GM23338 (cell line): ENCODE data around the gene TNKS2. TPM values are rescaled to one million over a fixed set of nuclear protein-coding genes. Genes with fewer than 3 reads are reported as not detected.

Experiments
- ATAC-seq: fragments of 200-7000 bp; cut with Tn5 transposase; 3 replicates; pipeline ENCODE4 v1.9.1; 2020
- DNase-seq: peaks from one replicate; pipeline ENCODE4 v3.0.0-alpha.2; 2015; ENCODE audit warnings: low spot score
- H2AFZ ChIP-seq: fragments of 200-600 bp; sonication (generic); 2 replicates; pipeline ENCODE4 v1.8.0; 2016; ENCODE audit warnings: antibody characterized with exemption, mild to moderate bottlenecking, moderate library complexity
- H3F3A ChIP-seq: fragments of 200-600 bp; sonication (generic); replicated peaks from 2 replicates; pipeline ENCODE4 v1.8.0; 2017; ENCODE audit warnings: antibody characterized with exemption, mixed run types, low read depth
- H3K27ac ChIP-seq: fragments of 200-600 bp; sonication (generic); 2 replicates; pipeline ENCODE4 v1.6.1; 2016; ENCODE audit warnings: low read depth
- H3K27me3 ChIP-seq: fragments of 200-600 bp; sonication (generic); 2 replicates; pipeline ENCODE4 v1.8.0; 2016; ENCODE audit warnings: mild to moderate bottlenecking, mixed run types, moderate library complexity; ENCODE audit not compliant: insufficient read depth
- H3K36me3 ChIP-seq: fragments of 200-600 bp; sonication (generic); 2 replicates; pipeline ENCODE4 v1.8.0; 2016; ENCODE audit warnings: mild to moderate bottlenecking; ENCODE audit not compliant: insufficient read depth
- H3K4me1 ChIP-seq: fragments of 200-600 bp; sonication (generic); 2 replicates; pipeline ENCODE4 v1.8.0; 2016; ENCODE audit warnings: mild to moderate bottlenecking, moderate library complexity; ENCODE audit not compliant: insufficient read depth
- H3K4me2 ChIP-seq: fragments of 200-600 bp; sonication (generic); 2 replicates; pipeline ENCODE4 v1.7.1; 2017; ENCODE audit warnings: mixed run types
- H3K4me3 ChIP-seq: fragments of 200-600 bp; sonication (generic); 2 replicates; pipeline ENCODE4 v1.6.1; 2016; ENCODE audit warnings: mixed run types
- H3K79me2 ChIP-seq: fragments of 200-600 bp; sonication (generic); replicated peaks from 2 replicates; pipeline ENCODE4 v1.8.0; 2017; ENCODE audit warnings: mild to moderate bottlenecking; ENCODE audit not compliant: insufficient read depth
- H3K9me2 ChIP-seq: fragments of 200-600 bp; sonication (generic); 2 replicates; pipeline ENCODE4 v1.8.0; 2017; ENCODE audit not compliant: insufficient read depth
- H4K20me1 ChIP-seq: fragments of 200-600 bp; sonication (generic); replicated peaks from 2 replicates; pipeline ENCODE4 v1.8.0; 2017; ENCODE audit warnings: mild to moderate bottlenecking; ENCODE audit not compliant: insufficient read depth
- H3K27ac Mint-ChIP-seq: 2 replicates; pipeline ENCODE4 v1.8.0; 2020; ENCODE audit warnings: inconsistent platforms, mild to moderate bottlenecking, moderate library complexity, mixed read lengths
- H3K27me3 Mint-ChIP-seq: 3 replicates; pipeline ENCODE4 v1.8.0; 2022; ENCODE audit warnings: low read depth, mild to moderate bottlenecking, moderate library complexity, mixed read lengths, inconsistent platforms; ENCODE audit not compliant: insufficient read depth, poor library complexity
- H3K36me3 Mint-ChIP-seq: 3 replicates; pipeline ENCODE4 v1.8.0; 2021; ENCODE audit warnings: low read depth, mild to moderate bottlenecking, inconsistent platforms, moderate library complexity, mixed read lengths
- H3K4me1 Mint-ChIP-seq: 3 replicates; pipeline ENCODE4 v1.8.0; 2020; ENCODE audit warnings: mild to moderate bottlenecking, inconsistent platforms, mixed read lengths
- H3K4me3 Mint-ChIP-seq: 3 replicates; pipeline ENCODE4 v1.8.0; 2021; ENCODE audit warnings: moderate library complexity, mild to moderate bottlenecking, inconsistent platforms, mixed read lengths
- H3K9me3 Mint-ChIP-seq: 3 replicates; pipeline ENCODE4 v1.8.0; 2020; ENCODE audit warnings: moderate library complexity, mild to moderate bottlenecking, inconsistent platforms, mixed read lengths
- CREB1 ChIP-seq: fragments of 250-450 bp; sonication (Bioruptor Pico); IDR thresholded peaks from 2 replicates; pipeline ENCODE4 v1.5.0; 2020; ENCODE audit warnings: low read depth, mild to moderate bottlenecking, moderate library complexity
- EZH2 ChIP-seq: fragments of 200-600 bp; sonication (generic); IDR thresholded peaks from one replicate; pipeline ENCODE4 v1.8.0; 2017; ENCODE audit warnings: antibody characterized with exemption, mild to moderate bottlenecking, low read depth; ENCODE audit not compliant: unreplicated experiment
- EZH2phosphoT487 ChIP-seq: fragments of 200-600 bp; sonication (generic); IDR thresholded peaks from one replicate; pipeline ENCODE4 v1.8.1; 2018; ENCODE audit warnings: antibody characterized with exemption; ENCODE audit not compliant: unreplicated experiment
- JUNB ChIP-seq: IDR thresholded peaks from one replicate; pipeline ENCODE4 v1.6.1; 2016; ENCODE audit warnings: antibody characterized with exemption; ENCODE audit not compliant: unreplicated experiment
- NANOG ChIP-seq: IDR thresholded peaks from 2 replicates; pipeline ENCODE4 v1.6.1; 2016; ENCODE audit warnings: antibody characterized with exemption, borderline replicate concordance
- POLR2AphosphoS5 ChIP-seq: IDR thresholded peaks from 2 replicates; pipeline ENCODE4 v1.6.1; 2016; ENCODE audit warnings: antibody characterized with exemption, low read depth
- STAT1 ChIP-seq: IDR thresholded peaks from one replicate; pipeline ENCODE4 v1.6.1; 2016; ENCODE audit warnings: antibody characterized with exemption; ENCODE audit not compliant: unreplicated experiment
- ZNF114 ChIP-seq: fragments of 250-450 bp; sonication (Bioruptor Pico); IDR thresholded peaks from 2 replicates; pipeline ENCODE4 v1.5.0; 2020; ENCODE audit warnings: mild to moderate bottlenecking, moderate library complexity
- ZNF331 ChIP-seq: fragments of 250-450 bp; sonication (Bioruptor Pico); IDR thresholded peaks from 2 replicates; pipeline ENCODE4 v1.5.0; 2020; ENCODE audit warnings: low read depth, mild to moderate bottlenecking, moderate library complexity
- polyA plus RNA-seq: library from polyadenylated mRNA; unstranded; fragments of >200 nt; fragmentation: Nextera tagmentation; extraction: Ambion mirVana; gene quantifications from 2 replicates; pipeline ENCODE4 v1.2.1, GENCODE V29; 2016
- total RNA-seq: library from RNA; depleted of rRNA; stranded (reverse); fragments of >200 nt; shearing (Covaris generic); gene quantifications from 2 replicates; pipeline ENCODE4 v1.2.3, GENCODE V29; 2014
- TF ChIP-seq, protein P1 (sequence below): IDR thresholded peaks from one replicate; pipeline ENCODE4 v1.6.1; 2018; ENCODE audit warnings: antibody characterized with exemption; ENCODE audit not compliant: unreplicated experiment
- TF ChIP-seq, protein P2 (sequence below), 2 experiments: fragments of 200-600 bp in 1 of 2; sonication (generic) in 1 of 2; conservative IDR thresholded peaks; 2 replicates each; pipeline versions ENCODE4 v1.5.1 to v1.6.1; 2016 to 2017; ENCODE audit warnings: antibody characterized with exemption in 2 of 2, low read depth in 2 of 2, mild to moderate bottlenecking in 2 of 2, moderate library complexity in 1 of 2
- TF ChIP-seq, protein P3 (sequence below): IDR thresholded peaks from 2 replicates; pipeline ENCODE4 v1.6.1; 2016; ENCODE audit warnings: antibody characterized with exemption
- TF ChIP-seq, protein P4 (sequence below): fragments of 250-450 bp; sonication (Bioruptor Pico); IDR thresholded peaks from 2 replicates; pipeline ENCODE4 v1.5.0; 2020; ENCODE audit warnings: mild to moderate bottlenecking, moderate library complexity

Gene TNKS2
- total and polyA plus RNA-seq, 2 experiments from 2014 or later, result 23.5 to 85.5 TPM

DNA sequence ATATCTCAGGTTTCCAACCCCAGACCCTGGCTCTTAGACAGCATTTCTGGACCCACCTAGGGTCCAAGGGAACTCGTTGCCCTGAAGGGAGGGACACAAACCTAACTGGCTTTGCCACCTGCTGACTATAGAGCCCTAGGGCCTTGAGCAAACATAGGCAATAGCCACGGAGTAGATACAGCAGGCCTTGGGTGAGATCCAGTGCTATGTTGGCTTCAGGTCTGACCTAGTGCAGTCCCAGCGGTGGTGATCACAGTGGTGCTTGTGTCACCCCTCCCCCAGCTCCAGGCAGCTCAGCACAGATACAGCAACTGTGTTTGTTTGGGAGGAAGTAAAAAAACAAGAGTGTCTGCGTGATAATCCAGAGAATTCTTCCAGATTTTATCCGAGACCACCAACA lies 9.7 kb upstream of the TNKS2 start:
- H3K4me1 ChIP-seq, result peaks cover 14% of the 10 kb centered on the region; the same call in 1 of the 2 replicates
- H3K36me3 Mint-ChIP-seq, result no peaks in the 10 kb centered on the region
- H3K27me3 Mint-ChIP-seq, result peaks cover 1% of the 10 kb centered on the region
- 0 out of 2 replicates have a peak overlapping the region, but pooled peaks have one; percentile 9 for H3K4me2 ChIP-seq
- no peaks in the 10 kb centered on the region for H3F3A ChIP-seq
- no peak overlapping the region for H3K27ac ChIP-seq
- H3K9me3 Mint-ChIP-seq, result no peaks in the 10 kb centered on the region
- TF ChIP-seq, protein P1, sequence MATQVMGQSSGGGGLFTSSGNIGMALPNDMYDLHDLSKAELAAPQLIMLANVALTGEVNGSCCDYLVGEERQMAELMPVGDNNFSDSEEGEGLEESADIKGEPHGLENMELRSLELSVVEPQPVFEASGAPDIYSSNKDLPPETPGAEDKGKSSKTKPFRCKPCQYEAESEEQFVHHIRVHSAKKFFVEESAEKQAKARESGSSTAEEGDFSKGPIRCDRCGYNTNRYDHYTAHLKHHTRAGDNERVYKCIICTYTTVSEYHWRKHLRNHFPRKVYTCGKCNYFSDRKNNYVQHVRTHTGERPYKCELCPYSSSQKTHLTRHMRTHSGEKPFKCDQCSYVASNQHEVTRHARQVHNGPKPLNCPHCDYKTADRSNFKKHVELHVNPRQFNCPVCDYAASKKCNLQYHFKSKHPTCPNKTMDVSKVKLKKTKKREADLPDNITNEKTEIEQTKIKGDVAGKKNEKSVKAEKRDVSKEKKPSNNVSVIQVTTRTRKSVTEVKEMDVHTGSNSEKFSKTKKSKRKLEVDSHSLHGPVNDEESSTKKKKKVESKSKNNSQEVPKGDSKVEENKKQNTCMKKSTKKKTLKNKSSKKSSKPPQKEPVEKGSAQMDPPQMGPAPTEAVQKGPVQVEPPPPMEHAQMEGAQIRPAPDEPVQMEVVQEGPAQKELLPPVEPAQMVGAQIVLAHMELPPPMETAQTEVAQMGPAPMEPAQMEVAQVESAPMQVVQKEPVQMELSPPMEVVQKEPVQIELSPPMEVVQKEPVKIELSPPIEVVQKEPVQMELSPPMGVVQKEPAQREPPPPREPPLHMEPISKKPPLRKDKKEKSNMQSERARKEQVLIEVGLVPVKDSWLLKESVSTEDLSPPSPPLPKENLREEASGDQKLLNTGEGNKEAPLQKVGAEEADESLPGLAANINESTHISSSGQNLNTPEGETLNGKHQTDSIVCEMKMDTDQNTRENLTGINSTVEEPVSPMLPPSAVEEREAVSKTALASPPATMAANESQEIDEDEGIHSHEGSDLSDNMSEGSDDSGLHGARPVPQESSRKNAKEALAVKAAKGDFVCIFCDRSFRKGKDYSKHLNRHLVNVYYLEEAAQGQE, result no peak
- TF ChIP-seq, protein P2, sequence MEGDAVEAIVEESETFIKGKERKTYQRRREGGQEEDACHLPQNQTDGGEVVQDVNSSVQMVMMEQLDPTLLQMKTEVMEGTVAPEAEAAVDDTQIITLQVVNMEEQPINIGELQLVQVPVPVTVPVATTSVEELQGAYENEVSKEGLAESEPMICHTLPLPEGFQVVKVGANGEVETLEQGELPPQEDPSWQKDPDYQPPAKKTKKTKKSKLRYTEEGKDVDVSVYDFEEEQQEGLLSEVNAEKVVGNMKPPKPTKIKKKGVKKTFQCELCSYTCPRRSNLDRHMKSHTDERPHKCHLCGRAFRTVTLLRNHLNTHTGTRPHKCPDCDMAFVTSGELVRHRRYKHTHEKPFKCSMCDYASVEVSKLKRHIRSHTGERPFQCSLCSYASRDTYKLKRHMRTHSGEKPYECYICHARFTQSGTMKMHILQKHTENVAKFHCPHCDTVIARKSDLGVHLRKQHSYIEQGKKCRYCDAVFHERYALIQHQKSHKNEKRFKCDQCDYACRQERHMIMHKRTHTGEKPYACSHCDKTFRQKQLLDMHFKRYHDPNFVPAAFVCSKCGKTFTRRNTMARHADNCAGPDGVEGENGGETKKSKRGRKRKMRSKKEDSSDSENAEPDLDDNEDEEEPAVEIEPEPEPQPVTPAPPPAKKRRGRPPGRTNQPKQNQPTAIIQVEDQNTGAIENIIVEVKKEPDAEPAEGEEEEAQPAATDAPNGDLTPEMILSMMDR (conservative IDR thresholded peaks at IDR 0.05; ENCODE audit: low read depth in 2 of 2), result no peak
- TF ChIP-seq CREB1 (CRISPR knock-in tag) (no peak), STAT1 (no peak), ZNF114 (no peak), EZH2phosphoT487 (no peak), ZNF331 (no peak), NANOG (no peak), EZH2 (no peak), JUNB (no peak), POLR2AphosphoS5 (no peak)
- TF ChIP-seq, protein P3, sequence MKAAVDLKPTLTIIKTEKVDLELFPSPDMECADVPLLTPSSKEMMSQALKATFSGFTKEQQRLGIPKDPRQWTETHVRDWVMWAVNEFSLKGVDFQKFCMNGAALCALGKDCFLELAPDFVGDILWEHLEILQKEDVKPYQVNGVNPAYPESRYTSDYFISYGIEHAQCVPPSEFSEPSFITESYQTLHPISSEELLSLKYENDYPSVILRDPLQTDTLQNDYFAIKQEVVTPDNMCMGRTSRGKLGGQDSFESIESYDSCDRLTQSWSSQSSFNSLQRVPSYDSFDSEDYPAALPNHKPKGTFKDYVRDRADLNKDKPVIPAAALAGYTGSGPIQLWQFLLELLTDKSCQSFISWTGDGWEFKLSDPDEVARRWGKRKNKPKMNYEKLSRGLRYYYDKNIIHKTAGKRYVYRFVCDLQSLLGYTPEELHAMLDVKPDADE, result no peak
- TF ChIP-seq, protein P4, sequence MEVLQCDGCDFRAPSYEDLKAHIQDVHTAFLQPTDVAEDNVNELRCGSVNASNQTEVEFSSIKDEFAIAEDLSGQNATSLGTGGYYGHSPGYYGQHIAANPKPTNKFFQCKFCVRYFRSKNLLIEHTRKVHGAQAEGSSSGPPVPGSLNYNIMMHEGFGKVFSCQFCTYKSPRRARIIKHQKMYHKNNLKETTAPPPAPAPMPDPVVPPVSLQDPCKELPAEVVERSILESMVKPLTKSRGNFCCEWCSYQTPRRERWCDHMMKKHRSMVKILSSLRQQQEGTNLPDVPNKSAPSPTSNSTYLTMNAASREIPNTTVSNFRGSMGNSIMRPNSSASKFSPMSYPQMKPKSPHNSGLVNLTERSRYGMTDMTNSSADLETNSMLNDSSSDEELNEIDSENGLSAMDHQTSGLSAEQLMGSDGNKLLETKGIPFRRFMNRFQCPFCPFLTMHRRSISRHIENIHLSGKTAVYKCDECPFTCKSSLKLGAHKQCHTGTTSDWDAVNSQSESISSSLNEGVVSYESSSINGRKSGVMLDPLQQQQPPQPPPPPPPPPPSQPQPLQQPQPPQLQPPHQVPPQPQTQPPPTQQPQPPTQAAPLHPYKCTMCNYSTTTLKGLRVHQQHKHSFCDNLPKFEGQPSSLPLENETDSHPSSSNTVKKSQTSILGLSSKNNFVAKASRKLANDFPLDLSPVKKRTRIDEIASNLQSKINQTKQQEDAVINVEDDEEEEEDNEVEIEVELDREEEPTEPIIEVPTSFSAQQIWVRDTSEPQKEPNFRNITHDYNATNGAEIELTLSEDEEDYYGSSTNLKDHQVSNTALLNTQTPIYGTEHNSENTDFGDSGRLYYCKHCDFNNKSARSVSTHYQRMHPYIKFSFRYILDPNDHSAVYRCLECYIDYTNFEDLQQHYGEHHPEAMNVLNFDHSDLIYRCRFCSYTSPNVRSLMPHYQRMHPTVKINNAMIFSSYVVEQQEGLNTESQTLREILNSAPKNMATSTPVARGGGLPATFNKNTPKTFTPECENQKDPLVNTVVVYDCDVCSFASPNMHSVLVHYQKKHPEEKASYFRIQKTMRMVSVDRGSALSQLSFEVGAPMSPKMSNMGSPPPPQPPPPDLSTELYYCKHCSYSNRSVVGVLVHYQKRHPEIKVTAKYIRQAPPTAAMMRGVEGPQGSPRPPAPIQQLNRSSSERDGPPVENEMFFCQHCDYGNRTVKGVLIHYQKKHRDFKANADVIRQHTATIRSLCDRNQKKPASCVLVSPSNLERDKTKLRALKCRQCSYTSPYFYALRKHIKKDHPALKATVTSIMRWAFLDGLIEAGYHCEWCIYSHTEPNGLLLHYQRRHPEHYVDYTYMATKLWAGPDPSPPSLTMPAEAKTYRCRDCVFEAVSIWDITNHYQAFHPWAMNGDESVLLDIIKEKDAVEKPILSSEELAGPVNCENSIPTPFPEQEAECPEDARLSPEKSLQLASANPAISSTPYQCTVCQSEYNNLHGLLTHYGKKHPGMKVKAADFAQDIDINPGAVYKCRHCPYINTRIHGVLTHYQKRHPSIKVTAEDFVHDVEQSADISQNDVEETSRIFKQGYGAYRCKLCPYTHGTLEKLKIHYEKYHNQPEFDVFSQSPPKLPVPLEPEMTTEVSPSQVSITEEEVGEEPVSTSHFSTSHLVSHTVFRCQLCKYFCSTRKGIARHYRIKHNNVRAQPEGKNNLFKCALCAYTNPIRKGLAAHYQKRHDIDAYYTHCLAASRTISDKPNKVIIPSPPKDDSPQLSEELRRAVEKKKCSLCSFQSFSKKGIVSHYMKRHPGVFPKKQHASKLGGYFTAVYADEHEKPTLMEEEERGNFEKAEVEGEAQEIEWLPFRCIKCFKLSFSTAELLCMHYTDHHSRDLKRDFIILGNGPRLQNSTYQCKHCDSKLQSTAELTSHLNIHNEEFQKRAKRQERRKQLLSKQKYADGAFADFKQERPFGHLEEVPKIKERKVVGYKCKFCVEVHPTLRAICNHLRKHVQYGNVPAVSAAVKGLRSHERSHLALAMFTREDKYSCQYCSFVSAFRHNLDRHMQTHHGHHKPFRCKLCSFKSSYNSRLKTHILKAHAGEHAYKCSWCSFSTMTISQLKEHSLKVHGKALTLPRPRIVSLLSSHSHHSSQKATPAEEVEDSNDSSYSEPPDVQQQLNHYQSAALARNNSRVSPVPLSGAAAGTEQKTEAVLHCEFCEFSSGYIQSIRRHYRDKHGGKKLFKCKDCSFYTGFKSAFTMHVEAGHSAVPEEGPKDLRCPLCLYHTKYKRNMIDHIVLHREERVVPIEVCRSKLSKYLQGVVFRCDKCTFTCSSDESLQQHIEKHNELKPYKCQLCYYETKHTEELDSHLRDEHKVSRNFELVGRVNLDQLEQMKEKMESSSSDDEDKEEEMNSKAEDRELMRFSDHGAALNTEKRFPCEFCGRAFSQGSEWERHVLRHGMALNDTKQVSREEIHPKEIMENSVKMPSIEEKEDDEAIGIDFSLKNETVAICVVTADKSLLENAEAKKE (CRISPR knock-in tag), result no peak
- H3K4me3 Mint-ChIP-seq, result no peak overlapping the region
- peak overlapping the region; percentile 70; the same call in 1 of the 2 replicates for H2AFZ ChIP-seq
- DNase-seq, result peak; percentile 14
- H3K9me2 ChIP-seq, result peaks cover 4% of the 10 kb centered on the region; the same call in 1 of the 2 replicates
- no peak overlapping the region for H3K27ac Mint-ChIP-seq
- peaks cover 15% of the 10 kb centered on the region for H3K4me1 Mint-ChIP-seq
- H3K4me3 ChIP-seq, result no peak overlapping the region
- H4K20me1 ChIP-seq, result no peaks in the 10 kb centered on the region
- no peaks in the 10 kb centered on the region for H3K79me2 ChIP-seq
- peak; percentile 82 for ATAC-seq
- no peaks in the 10 kb centered on the region for H3K36me3 ChIP-seq
- H3K27me3 ChIP-seq, result no peaks in the 10 kb centered on the region
